H9 (cell line): Measurements from ENCODE around the gene SRP54. TPM values are rescaled to one million over a fixed set of nuclear protein-coding genes. Genes with fewer than 3 reads are reported as not detected.

ENCODE experiments used
- DNase-seq: peaks from one replicate; pipeline ENCODE4 v3.0.0-alpha.2; 2017
- H2AFZ ChIP-seq: one replicate; pipeline ENCODE4 v1.6.1; 2013; ENCODE audit warnings: mild to moderate bottlenecking, low read length, control low read depth, moderate library complexity
- H2AK5ac ChIP-seq: 2 replicates; pipeline ENCODE4 v1.6.1; 2013; ENCODE audit warnings: low read length, control low read depth, mixed read lengths; ENCODE audit not compliant: insufficient read length
- H2BK120ac ChIP-seq: one replicate; pipeline ENCODE4 v1.6.1; 2013; ENCODE audit warnings: low read depth, mild to moderate bottlenecking, low read length, control low read depth, inconsistent platforms; ENCODE audit not compliant: poor library complexity, severe bottlenecking
- H2BK12ac ChIP-seq: 2 replicates; pipeline ENCODE4 v1.6.1; 2013; ENCODE audit warnings: low read length, control low read depth, mixed read lengths, low read depth; ENCODE audit not compliant: insufficient read length
- H2BK15ac ChIP-seq: 2 replicates; pipeline ENCODE4 v1.6.1; 2013; ENCODE audit warnings: low read depth, low read length, control low read depth
- H2BK20ac ChIP-seq: one replicate; pipeline ENCODE4 v1.6.1; 2013; ENCODE audit warnings: low read depth, mild to moderate bottlenecking, low read length, control low read depth, inconsistent platforms; ENCODE audit not compliant: poor library complexity, severe bottlenecking
- H2BK5ac ChIP-seq: 2 replicates; pipeline ENCODE4 v1.6.1; 2013; ENCODE audit warnings: low read length, control low read depth, mixed read lengths; ENCODE audit not compliant: insufficient read length
- H3K14ac ChIP-seq: 2 replicates; pipeline ENCODE4 v1.6.1; 2013; ENCODE audit warnings: low read length, control low read depth; ENCODE audit not compliant: insufficient read depth
- H3K18ac ChIP-seq: 2 replicates; pipeline ENCODE4 v1.6.1; 2013; ENCODE audit warnings: low read depth, mild to moderate bottlenecking, mixed read lengths, low read length, control low read depth; ENCODE audit not compliant: insufficient read length
- H3K23ac ChIP-seq: 2 replicates; pipeline ENCODE4 v1.6.1; 2013; ENCODE audit warnings: low read length, control low read depth, mixed read lengths, low read depth; ENCODE audit not compliant: insufficient read length
- H3K23me2 ChIP-seq: 2 replicates; pipeline ENCODE4 v1.6.1; 2013; ENCODE audit warnings: low read depth, mild to moderate bottlenecking, mixed read lengths, low read length, control low read depth; ENCODE audit not compliant: insufficient read length, poor library complexity, severe bottlenecking
- H3K27ac ChIP-seq: 2 replicates; pipeline ENCODE4 v1.5.1; 2013; ENCODE audit warnings: low read length, control low read depth, mixed read lengths, low read depth; ENCODE audit not compliant: insufficient read length
- H3K27me3 ChIP-seq: 2 replicates; pipeline ENCODE4 v1.6.1; 2013; ENCODE audit warnings: low read length, control low read depth, inconsistent platforms; ENCODE audit not compliant: insufficient read depth
- H3K4ac ChIP-seq: 2 replicates; pipeline ENCODE4 v1.6.1; 2013; ENCODE audit warnings: low read depth, mild to moderate bottlenecking, control low read depth, inconsistent platforms, low read length, moderate library complexity
- H3K4me1 ChIP-seq: 2 replicates; pipeline ENCODE4 v1.6.1; 2013; ENCODE audit warnings: low read length, control low read depth, inconsistent platforms; ENCODE audit not compliant: insufficient read depth
- H3K4me2 ChIP-seq: 2 replicates; pipeline ENCODE4 v1.6.1; 2013; ENCODE audit warnings: low read length, control low read depth, mixed read lengths; ENCODE audit not compliant: insufficient read length, insufficient read depth
- H3K56ac ChIP-seq: 2 replicates; pipeline ENCODE4 v1.6.1; 2013; ENCODE audit warnings: low read depth, mild to moderate bottlenecking, mixed read lengths, low read length, control low read depth; ENCODE audit not compliant: insufficient read length
- H3K79me1 ChIP-seq: 2 replicates; pipeline ENCODE4 v1.6.1; 2013; ENCODE audit warnings: low read depth, mild to moderate bottlenecking, moderate library complexity, low read length, control low read depth, inconsistent platforms; ENCODE audit not compliant: insufficient read depth, poor library complexity, severe bottlenecking
- H3K79me2 ChIP-seq: 2 replicates; pipeline ENCODE4 v1.6.1; 2013; ENCODE audit warnings: low read length, control low read depth, inconsistent platforms; ENCODE audit not compliant: insufficient read depth
- H3K9ac ChIP-seq: 2 replicates; pipeline ENCODE4 v1.6.1; 2013; ENCODE audit warnings: low read length, control low read depth, mixed read lengths; ENCODE audit not compliant: insufficient read length; ENCODE audit errors: extremely low read depth
- H3K9me3 ChIP-seq: one replicate; pipeline ENCODE4 v1.6.1; 2013; ENCODE audit warnings: low read depth, low read length, inconsistent platforms; ENCODE audit not compliant: control insufficient read depth
- H3T11ph ChIP-seq: one replicate; pipeline ENCODE4 v1.6.1; 2013; ENCODE audit warnings: mild to moderate bottlenecking, low read length, control low read depth, inconsistent platforms
- H4K20me1 ChIP-seq: one replicate; pipeline ENCODE4 v1.6.1; 2013; ENCODE audit not compliant: control insufficient read depth, insufficient read length, insufficient read depth
- H4K5ac ChIP-seq: 2 replicates; pipeline ENCODE4 v1.6.1; 2013; ENCODE audit warnings: low read depth, mild to moderate bottlenecking, mixed read lengths, low read length, control low read depth; ENCODE audit not compliant: insufficient read length
- H4K8ac ChIP-seq: replicated peaks from 2 replicates; pipeline ENCODE4 v1.6.1; 2013; ENCODE audit warnings: low read length, control low read depth, mixed read lengths, low read depth; ENCODE audit not compliant: insufficient read length
- H4K91ac ChIP-seq: 2 replicates; pipeline ENCODE4 v1.6.1; 2013; ENCODE audit warnings: low read depth, mild to moderate bottlenecking, moderate library complexity, mixed read lengths, low read length, control low read depth; ENCODE audit not compliant: insufficient read length
- H3K27ac Mint-ChIP-seq, 3 experiments: 2 replicates in 2 of 3; 3 replicates in 1 of 3; pipeline ENCODE4 v1.8.0; 2020 to 2021; ENCODE audit warnings: mixed read lengths in 3 of 3, mild to moderate bottlenecking in 1 of 3, moderate library complexity in 1 of 3
- H3K27me3 Mint-ChIP-seq: 2 replicates; pipeline ENCODE4 v1.8.0; 2021; ENCODE audit warnings: low read depth, mild to moderate bottlenecking, moderate library complexity, mixed read lengths
- H3K36me3 Mint-ChIP-seq, 3 experiments: 2 replicates in 2 of 3; 3 replicates in 1 of 3; pipeline ENCODE4 v1.8.0; 2020 to 2021; ENCODE audit warnings: low read depth in 3 of 3, mixed read lengths in 3 of 3; ENCODE audit not compliant: insufficient read depth in 1 of 3
- H3K4me1 Mint-ChIP-seq, 2 experiments: 2 replicates each; pipeline ENCODE4 v1.8.0; 2020; ENCODE audit warnings: mixed read lengths in 2 of 2
- H3K4me3 Mint-ChIP-seq, 2 experiments: 2 replicates in 1 of 2; 3 replicates in 1 of 2; pipeline ENCODE4 v1.8.0; 2020 to 2021; ENCODE audit warnings: mild to moderate bottlenecking in 2 of 2, mixed read lengths in 2 of 2, moderate library complexity in 1 of 2
- H3K9me3 Mint-ChIP-seq, 2 experiments: 2 replicates in 1 of 2; 3 replicates in 1 of 2; pipeline ENCODE4 v1.8.0; 2020; ENCODE audit warnings: mild to moderate bottlenecking in 2 of 2, mixed read lengths in 2 of 2, moderate library complexity in 1 of 2
- CTCF ChIP-seq: fragments of 200-600 bp; sonication (generic); conservative IDR thresholded peaks from 3 replicates; pipeline ENCODE4 v1.8.0; 2021; ENCODE audit warnings: antibody characterized with exemption, mild to moderate bottlenecking
- WGBS: extraction: QIAGEN DNeasy Blood & Tissue Kit; methylation state at CpG from one replicate; pipeline ENCODE4 v1.1.7; 2013; ENCODE audit warnings: missing lambda C conversion rate, low lambda C conversion rate, mixed read lengths; ENCODE audit not compliant: insufficient read length; ENCODE audit errors: extremely low coverage; 5-methylcytosine and 5-hydroxymethylcytosine counted together
- total RNA-seq: library from RNA; stranded (reverse); gene quantifications from 2 replicates; pipeline ENCODE4 v1.2.1, GENCODE V29; 2021

The SRP54 gene
- total RNA-seq, 1 experiment from 2014 or later, result 57.7 TPM

GRCh38 chr14:34999500-34999899, 16.7 kb downstream of the SRP54 start:
- Histone ChIP-seq H3K4ac (no peak overlapping the region), H4K91ac (no peak overlapping the region), H3K79me1 (no peaks in the 10 kb centered on the region), H3K9ac (no peak overlapping the region), H3K56ac (no peak overlapping the region), H3K4me1 (no peaks in the 10 kb centered on the region), H3K9me3 (no peaks in the 10 kb centered on the region), H3K23ac (no peak overlapping the region), H3K23me2 (no peaks in the 10 kb centered on the region), H4K5ac (no peak overlapping the region), H2BK20ac (no peak overlapping the region), H2AK5ac (no peak overlapping the region), H3K27ac (no peak overlapping the region), H4K8ac (no peak overlapping the region), H2BK120ac (no peak overlapping the region), H3K18ac (no peak overlapping the region), H3T11ph (no peak overlapping the region), H3K79me2 (no peaks in the 10 kb centered on the region), H3K14ac (no peak overlapping the region), H4K20me1 (no peaks in the 10 kb centered on the region), H3K4me2 (no peak overlapping the region), H2BK5ac (no peak overlapping the region), H2BK15ac (no peak overlapping the region), H2BK12ac (no peak overlapping the region), H2AFZ (no peak overlapping the region), H3K27me3 (no peaks in the 10 kb centered on the region)
- WGBS, result no CpG with 5 or more reads among the region's 3 CpGs
- Mint-ChIP-seq H3K9me3 (no peaks in the 10 kb centered on the region), H3K27me3 (no peaks in the 10 kb centered on the region), H3K36me3 (peaks cover 0 to 13% (median 7%) of the 10 kb centered on the region in 3 experiments; a peak in 6 of 7 replicates), H3K4me3 (no peak overlapping the region), H3K27ac (no peak overlapping the region), H3K4me1 (no peaks in the 10 kb centered on the region)
- TF ChIP-seq CTCF, result no peak
- no peak for DNase-seq
